Stimulated activated CD8-positive, alpha-beta memory T cell treated with anti-CD3 and anti-CD28 coated beads, Interleukin-15, amount 100 ng/mL, for 1 hour (primary cell): ENCODE measurements around the gene GPR153.

ENCODE experiments used
- DNase-seq: peaks from one replicate; pipeline ENCODE4 v3.0.0-alpha.2; 2020; ENCODE audit warnings: low read depth

The GPR153 gene

GRCh38 chr1:6286266-6286665, 25.4 kb upstream of the GPR153 start:
- no peak for DNase-seq

GRCh38 chr1:6285336-6285735, 24.4 kb upstream of the GPR153 start:
- no peak for DNase-seq

DNA sequence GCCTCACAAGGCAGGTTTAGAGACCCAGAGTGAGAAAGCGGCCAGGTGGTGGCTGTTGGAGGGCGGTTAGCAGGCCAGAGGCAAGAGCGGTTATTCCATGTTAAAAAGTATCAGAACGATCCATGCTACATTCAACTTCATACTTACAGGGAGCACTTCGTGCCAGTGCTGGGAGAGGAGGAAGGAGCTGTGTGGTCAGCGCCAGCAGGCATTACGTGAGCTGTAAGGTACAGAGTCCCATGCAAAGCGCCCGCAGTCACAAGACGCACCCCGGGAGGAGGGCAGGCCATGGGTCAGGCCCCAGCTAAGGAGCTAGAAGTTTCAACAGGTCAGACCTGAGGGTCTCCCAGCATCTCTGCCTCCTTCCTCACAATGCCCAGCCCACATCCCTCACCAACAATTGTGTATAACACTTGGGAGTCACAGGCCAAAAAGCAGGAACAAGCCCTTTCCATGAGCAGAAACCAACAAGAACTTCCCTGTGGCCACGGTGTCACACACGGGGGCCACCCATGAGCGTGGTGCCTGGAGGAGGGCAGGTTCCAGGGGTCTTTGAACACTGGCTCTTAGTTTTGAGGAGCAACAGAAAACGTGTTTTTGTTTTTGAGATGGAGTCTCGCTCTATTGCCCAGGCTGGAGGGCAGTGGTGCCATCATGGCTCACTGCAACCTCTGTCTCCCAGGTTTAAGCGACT, 21.8 kb upstream of the GPR153 start:
- no peak for DNase-seq

DNA sequence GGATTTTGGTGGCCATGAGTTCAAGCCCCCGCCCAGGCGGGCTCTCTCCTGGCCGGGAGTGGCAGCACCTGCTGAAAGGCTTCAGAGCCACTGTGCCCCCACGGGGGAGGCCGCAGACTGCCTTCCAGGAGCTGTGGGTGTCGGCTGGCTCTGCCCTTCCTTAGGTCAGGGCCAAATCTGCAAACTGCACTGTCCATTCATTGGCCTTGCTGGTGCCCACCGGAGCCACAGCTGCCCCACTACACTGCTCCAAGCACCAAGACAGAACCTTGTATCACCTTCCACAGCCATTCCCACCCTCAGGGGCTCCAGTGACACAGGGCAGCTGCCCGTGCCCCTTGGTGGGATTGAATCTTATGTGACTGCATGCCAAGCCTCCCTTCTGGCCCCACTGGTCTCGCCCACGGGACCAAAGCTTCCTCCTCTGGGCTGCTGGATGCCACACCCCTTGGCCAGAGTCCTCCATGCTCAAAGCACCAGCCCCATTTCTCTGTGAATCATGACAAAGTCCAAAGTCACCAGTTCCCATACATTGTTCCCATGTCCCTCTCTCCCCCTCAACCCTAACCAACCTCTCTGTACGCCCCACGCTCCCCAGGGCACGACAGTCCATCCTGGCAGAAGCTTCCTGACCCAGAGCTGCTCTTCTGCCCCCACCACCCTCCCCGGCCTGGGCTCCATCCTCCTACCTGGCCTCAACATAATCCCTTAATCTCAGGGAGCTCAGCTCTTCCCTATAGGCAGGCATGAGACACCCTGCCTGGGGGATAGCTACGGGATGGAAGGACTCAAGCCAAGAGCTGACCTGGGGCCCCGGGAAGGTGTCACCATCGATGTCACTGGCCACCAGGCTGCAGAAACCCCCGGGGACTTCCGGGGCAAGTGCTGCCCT, 20.9 kb upstream of the GPR153 start:
- no peak for DNase-seq

- no peak for DNase-seq
Observed at GRCh38 chr1:6280761-6281451, 20.0 kb upstream of the GPR153 start.

- no peak for DNase-seq
Observed at GRCh38 chr1:6279613-6280383, 18.9 kb upstream of the GPR153 start.

GRCh38 chr1:6279066-6279465, 18.2 kb upstream of the GPR153 start:
- DNase-seq = no peak

DNA sequence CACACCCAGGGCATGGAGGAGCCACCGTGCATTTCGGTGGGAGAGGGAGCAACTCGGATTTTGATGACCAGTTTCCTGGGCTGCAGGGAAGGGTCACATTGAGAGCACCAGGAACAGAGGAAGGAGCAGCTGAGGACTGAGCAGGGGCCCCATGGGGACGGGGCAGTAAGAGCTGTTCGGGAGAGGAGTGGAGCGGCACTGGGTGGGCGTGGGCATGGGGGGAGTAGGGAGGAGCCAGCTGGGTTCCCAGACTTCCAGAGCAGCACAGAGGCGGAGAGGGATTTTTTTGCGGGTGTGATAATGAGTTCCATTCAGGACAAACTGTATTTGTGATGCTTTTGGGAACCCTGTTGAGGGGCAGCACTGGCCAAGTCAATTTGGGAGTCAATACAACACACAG, 17.4 kb upstream of the GPR153 start:
- DNase-seq = no peak

DNA sequence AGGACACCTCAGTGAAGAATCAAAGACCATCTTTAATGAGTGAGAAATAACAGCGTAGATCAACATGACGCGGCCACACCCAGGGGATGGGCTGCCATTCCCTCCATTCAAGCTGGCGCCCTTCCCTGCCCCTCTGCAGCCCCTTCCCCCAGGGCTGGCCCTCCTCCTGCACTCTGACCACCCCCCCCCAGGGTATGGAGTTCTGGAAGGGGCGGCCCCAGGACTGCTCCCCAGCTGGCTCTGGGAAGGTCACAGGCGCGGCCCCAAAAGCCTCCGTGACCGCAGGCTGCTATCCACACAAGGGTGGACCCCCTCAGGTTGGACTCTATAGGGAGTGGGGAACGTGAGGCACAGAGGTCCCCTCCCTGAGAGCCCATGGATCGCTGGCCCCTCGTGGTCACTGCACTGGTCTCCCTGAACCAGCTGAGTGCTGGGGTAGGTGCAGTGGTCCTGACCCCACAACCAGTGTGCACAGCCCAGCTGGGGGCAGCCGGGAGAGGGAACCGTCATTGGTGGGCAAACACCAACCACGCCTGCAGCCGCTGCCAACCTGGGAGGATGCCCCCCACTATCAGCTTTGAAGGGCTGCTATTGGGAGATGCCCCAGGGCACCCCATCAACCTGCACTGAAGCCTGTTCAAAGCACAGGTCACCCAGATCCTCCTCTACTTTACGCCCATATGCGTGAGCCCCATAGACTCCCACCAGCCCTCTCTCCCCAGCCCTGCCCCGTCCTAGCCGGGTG, 16.1 kb upstream of the GPR153 start:
- no peak for DNase-seq

DNA sequence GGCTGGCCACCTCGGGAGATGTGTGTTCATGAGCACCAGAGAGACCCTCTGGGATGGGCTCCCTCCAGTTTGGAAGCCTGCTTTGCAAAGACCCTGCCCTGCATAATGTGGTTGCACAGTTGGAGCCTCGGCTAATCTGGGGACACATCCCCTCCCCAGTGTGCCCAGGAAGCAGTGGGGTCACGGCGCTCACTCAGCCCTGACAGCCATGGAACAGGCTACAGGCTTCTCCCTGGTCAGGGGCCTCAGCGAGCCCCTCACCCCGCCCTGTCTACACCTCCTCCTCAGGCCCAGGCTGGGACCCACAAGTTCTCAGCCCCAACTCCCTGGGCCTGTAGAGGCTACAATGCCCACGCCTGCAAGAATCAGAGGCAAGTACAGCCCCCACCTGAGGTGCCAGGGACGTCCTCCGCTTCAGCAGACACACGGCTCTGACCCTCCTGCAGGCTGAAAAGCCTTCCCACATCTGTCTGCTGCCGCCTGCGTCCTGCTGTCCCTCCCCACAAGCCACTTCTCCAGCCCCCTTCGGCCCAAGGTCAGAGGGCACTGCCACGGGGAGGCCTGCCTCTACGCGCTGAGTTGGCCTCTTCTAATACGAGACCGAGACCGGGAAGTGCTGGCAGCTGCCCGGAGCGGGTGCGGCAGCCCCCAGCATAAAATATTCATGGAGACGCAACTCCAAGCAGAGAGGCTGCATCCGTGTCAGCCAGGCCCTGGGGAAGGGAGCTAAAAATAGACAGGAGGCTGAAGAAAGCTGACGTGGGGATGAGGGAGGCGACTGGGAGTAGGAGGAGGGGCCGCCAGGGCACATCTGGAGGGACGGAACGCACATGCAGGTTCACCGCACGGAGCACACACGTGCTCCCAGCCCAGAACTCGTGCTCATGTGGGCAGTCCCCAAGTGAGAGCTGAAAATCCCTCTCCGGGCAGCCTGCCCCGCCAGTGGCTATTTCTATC, 15.2 kb upstream of the GPR153 start:
- no peak for DNase-seq

GRCh38 chr1:6274622-6275139, 13.8 kb upstream of the GPR153 start:
- no peak for DNase-seq

DNA sequence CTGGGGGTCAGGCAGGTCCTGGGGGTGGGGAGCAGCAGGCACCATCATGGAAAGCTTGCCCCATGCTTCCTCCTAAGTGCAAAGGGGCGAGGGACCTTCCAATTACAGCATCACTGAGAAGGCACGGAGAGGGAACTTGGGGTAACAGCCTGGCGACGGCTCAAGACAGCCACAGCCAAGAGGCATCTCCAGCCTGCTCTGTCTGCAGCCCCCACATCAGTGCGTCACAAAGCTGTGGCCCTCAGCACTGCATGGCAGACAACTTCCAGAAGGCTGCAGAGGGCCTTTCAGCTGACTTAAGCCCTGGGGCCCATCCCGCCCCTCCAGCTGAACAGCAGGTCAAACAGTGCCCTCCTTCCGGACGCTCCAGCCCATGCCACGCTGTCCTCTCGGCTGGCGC, 13.2 kb upstream of the GPR153 start:
- no peak for DNase-seq

DNA sequence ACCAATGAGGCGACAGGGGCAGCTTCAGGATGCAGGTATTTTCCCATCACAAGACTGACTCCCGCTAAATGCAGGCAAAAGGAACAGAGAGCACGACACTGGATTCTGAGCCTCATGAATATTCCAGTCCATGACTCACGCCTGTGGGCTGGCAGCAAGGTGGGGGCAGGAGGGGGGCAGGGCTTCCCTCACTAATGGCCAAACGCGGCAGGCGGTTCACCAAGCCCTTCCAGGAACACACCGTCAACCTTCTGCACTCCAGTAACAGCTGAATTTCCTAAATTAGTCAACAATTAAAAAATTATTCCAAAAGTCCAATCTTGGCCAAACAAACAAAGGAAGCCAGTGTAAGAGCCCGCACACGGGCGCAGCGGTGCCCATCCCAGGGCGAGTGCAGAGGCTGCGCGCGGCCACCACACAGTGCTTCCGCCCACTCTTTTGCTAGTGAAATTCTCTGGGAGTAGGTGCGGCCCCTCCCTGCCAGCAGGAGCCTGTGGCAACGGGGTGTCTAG, 12.5 kb upstream of the GPR153 start:
- no peak for DNase-seq

GRCh38 chr1:6272868-6273267, 12.0 kb upstream of the GPR153 start:
- DNase-seq = no peak

DNA sequence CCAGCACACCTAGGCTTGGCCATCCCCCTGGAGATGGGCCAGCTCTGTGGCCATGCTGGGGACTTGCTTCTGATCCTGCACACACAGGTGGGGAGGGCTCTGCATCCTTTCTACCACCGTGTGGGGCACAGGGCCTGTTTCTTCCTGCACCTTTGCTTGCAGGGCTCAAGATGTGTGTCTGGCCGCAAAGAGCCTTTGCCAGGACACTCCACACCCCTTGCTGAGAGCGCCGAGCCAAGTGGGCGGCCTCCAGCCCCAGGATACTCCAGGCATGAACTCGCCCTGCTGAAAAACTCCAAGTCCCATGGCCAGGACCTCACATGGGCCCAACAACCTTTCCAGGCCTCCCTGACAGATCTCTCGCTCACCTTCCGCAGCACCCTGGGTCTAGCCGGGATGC, 11.6 kb upstream of the GPR153 start:
- DNase-seq = no peak

DNA sequence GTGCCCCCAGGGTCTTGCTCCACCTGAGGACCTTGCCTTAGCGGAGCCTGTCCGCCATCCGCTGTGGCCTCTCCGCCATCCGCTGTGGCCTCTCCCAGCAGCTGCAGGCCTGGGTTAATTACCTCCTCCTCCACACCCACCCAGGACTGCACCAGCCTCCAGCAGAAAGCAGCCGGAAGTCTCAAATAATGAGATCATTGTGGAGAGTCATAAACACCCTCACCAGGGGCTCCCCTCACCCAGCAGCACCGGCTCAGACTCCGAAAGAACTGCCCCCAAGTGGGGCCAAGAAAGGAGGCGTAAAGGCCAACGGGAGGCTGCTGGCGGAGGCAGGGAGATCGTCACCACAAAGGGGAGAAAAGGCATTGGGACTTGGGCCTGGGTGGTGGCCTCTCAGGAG, 10.7 kb upstream of the GPR153 start:
- no peak for DNase-seq

DNA sequence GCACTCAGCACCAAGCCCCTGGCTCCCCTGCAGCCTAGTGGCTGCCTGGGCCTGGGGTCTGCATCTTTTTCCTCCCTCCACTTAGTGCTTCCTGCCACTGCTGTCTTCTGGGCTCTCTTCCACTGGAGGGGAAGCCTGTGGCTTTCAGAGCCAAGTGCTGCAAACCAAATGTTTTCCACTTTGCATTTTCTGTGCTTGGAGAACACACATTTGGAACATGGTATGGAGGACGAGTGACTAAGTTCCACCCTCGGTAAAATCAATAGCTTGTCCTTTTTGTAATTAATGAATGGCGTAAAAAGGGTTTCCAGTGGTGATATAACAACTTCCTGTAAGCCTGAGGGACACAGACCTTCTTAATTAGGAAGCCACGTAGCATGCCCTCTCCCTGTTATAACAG, 10.1 kb upstream of the GPR153 start:
- no peak for DNase-seq

DNA sequence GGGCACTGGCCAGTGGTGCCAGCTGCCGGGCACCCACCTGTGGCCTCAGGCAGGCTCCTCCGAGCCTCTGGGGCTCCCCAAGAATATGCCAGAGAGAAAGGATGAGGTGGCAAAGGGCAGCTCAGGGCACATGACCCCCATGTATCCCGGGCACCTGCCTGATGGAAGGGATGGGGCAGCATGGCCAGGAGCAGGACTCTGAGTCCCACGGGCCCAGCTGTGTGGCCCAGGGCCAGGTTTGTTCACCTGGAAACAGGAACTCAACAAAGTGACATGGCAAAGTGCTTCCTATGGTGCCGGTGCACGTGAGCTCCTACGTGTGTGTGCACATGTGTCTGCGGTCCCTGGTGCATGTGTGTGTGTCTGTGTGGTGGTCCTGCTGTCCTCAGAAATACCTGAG, 9.5 kb upstream of the GPR153 start:
- DNase-seq = no peak

DNA sequence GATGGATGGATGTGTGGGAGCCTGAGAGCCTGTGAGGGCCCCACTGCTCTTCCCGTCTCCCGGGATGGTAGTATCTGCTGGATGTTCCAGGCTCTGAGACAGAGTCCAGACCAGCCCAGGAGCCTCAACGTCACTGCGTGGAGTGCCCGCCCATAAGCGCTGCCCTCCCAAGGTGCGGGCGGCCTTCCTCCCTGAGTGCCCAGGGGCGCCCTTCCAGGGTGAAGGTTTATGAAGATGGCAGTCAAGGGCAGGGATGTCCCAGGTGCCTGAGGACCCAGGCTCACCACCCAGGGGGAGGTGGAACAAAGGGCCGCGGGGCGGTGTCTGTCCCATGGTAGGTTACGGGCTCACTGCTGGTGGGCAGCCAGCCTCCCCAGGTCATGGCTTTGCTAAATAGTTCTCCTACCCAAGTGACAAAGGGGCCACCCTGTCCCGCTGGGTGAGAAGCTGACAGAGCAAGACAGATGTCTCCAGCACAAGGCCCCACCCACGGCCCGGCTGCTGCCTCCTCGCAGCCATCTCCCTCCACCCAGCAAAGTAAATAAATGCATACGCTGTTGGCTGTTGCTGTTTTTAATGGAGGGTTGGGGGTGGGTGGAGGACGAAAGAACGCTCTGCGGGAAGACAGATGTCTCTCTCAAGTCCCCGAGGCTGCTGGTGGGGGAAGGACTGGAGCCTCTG, 9.0 kb upstream of the GPR153 start:
- DNase-seq = no peak
